ENCODE results near the gene TRMU.

TRMU gene

GRCh38 chr22:46338636-46339035 is 3.1 kb downstream of the TRMU start:
- no peak for DNase-seq

- no peak for DNase-seq
Measured at GRCh38 chr22:46339956-46340355, 4.4 kb downstream of the TRMU start.

GRCh38 chr22:46340676-46341075 is 5.2 kb downstream of the TRMU start:
- no peak for DNase-seq

- DNase-seq: no peak
Measured at GRCh38 chr22:46346680-46347405, 11.3 kb downstream of the TRMU start.

GRCh38 chr22:46347646-46348045 is 12.1 kb downstream of the TRMU start:
- no peak for DNase-seq

- no peak for DNase-seq
Measured at GRCh38 chr22:46348099-46348695, 12.7 kb downstream of the TRMU start.

- no peak for DNase-seq
Measured at GRCh38 chr22:46349238-46349637, 13.7 kb downstream of the TRMU start.

GRCh38 chr22:46349681-46350080 is 14.2 kb downstream of the TRMU start:
- no peak for DNase-seq

- DNase-seq: no peak
Measured at GRCh38 chr22:46350121-46350520, 14.6 kb downstream of the TRMU start.

- DNase-seq: no peak
Measured at GRCh38 chr22:46350646-46351045, 15.1 kb downstream of the TRMU start.

- no peak for DNase-seq
Measured at GRCh38 chr22:46351131-46351735, 15.7 kb downstream of the TRMU start.

GRCh38 chr22:46351767-46352166 is 16.3 kb downstream of the TRMU start:
- no peak for DNase-seq

GRCh38 chr22:46352276-46352675 is 16.8 kb downstream of the TRMU start:
- no peak for DNase-seq

- DNase-seq: peak; percentile 97
Measured at GRCh38 chr22:46352691-46353386, 17.3 kb downstream of the TRMU start.

- DNase-seq: no peak
Measured at GRCh38 chr22:46353483-46354105, 18.1 kb downstream of the TRMU start.

- DNase-seq: no peak
Measured at GRCh38 chr22:46354176-46354992, 18.9 kb downstream of the TRMU start.

GRCh38 chr22:46354993-46355305 is 19.4 kb downstream of the TRMU start:
- DNase-seq: no peak

GRCh38 chr22:46355369-46355995 is 20.0 kb downstream of the TRMU start:
- peak; percentile 39 for DNase-seq

- DNase-seq: no peak
Measured at GRCh38 chr22:46355996-46356471, 20.5 kb downstream of the TRMU start.

GRCh38 chr22:46356496-46357480 is 21.3 kb downstream of the TRMU start:
- DNase-seq: no peak

Data from NCI-H2171 (cell line).